SK-N-SH treated with all-trans-retinoic acid at 6 μM for 48 hours (cell line): Measurements from ENCODE around the gene OGN.

ENCODE experiments used
- ATAC-seq: fragments of 200-7000 bp; cut with Tn5 transposase; 3 replicates; pipeline ENCODE4 v1.9.1; 2020; ENCODE audit warnings: mild to moderate bottlenecking, moderate library complexity
- ARNTL ChIP-seq: fragments of 450-650 bp; formaldehyde crosslinking; IDR thresholded peaks from 2 replicates; pipeline ENCODE4 v1.5.0; 2020; ENCODE audit warnings: low read depth, mild to moderate bottlenecking, moderate library complexity, borderline replicate concordance
- BACH2 ChIP-seq: fragments of 250-450 bp; sonication (Bioruptor Pico); IDR thresholded peaks from 2 replicates; pipeline ENCODE4 v1.9.0; 2021; ENCODE audit warnings: mild to moderate bottlenecking, borderline replicate concordance
- CSDC2 ChIP-seq: fragments of 250-450 bp; sonication (Bioruptor Pico); IDR thresholded peaks from 2 replicates; pipeline ENCODE4 v1.5.0; 2020; ENCODE audit warnings: mild to moderate bottlenecking, moderate library complexity
- ESRRG ChIP-seq: fragments of 250-450 bp; sonication (Bioruptor Pico); IDR thresholded peaks from 2 replicates; pipeline ENCODE4 v1.6.1; 2021; ENCODE audit warnings: mild to moderate bottlenecking
- GLIS3 ChIP-seq: fragments of 250-450 bp; sonication (Bioruptor Pico); IDR thresholded peaks from 2 replicates; pipeline ENCODE4 v1.5.0; 2020; ENCODE audit warnings: mild to moderate bottlenecking, moderate library complexity
- ISL1 ChIP-seq: fragments of 250-450 bp; sonication (Bioruptor Pico); IDR thresholded peaks from 2 replicates; pipeline ENCODE4 v2.1.2; 2022; ENCODE audit warnings: mild to moderate bottlenecking, moderate library complexity
- OSR1 ChIP-seq: fragments of 250-450 bp; sonication (Bioruptor Pico); IDR thresholded peaks from 2 replicates; pipeline ENCODE4 v1.8.0; 2022; ENCODE audit warnings: moderate library complexity, mild to moderate bottlenecking, inconsistent platforms
- PPARA ChIP-seq: fragments of 250-450 bp; sonication (Bioruptor Pico); IDR thresholded peaks from 2 replicates; pipeline ENCODE4 v1.5.0; 2020; ENCODE audit warnings: mild to moderate bottlenecking, borderline replicate concordance
- RARB ChIP-seq: fragments of 250-450 bp; sonication (Bioruptor Pico); IDR thresholded peaks from 2 replicates; pipeline ENCODE4 v1.8.0; 2021; ENCODE audit warnings: mild to moderate bottlenecking, moderate library complexity
- SNAI2 ChIP-seq: fragments of 250-450 bp; sonication (Bioruptor Pico); IDR thresholded peaks from 2 replicates; pipeline ENCODE4 v1.5.0; 2020; ENCODE audit warnings: mild to moderate bottlenecking, moderate library complexity
- TCF4 ChIP-seq: fragments of 250-450 bp; sonication (Bioruptor Pico); IDR thresholded peaks from 2 replicates; pipeline ENCODE4 v1.8.0; 2021; ENCODE audit warnings: mild to moderate bottlenecking, moderate library complexity, borderline replicate concordance
- TOX ChIP-seq: fragments of 250-450 bp; sonication (Bioruptor Pico); IDR thresholded peaks from 2 replicates; pipeline ENCODE4 v1.8.0; 2021; ENCODE audit warnings: mild to moderate bottlenecking, moderate library complexity, borderline replicate concordance
- ZC3H10 ChIP-seq: fragments of 250-450 bp; sonication (Bioruptor Pico); IDR thresholded peaks from 2 replicates; pipeline ENCODE4 v1.5.1; 2021; ENCODE audit warnings: mild to moderate bottlenecking, moderate library complexity
- ZFP30 ChIP-seq: fragments of 450-650 bp; formaldehyde crosslinking; IDR thresholded peaks from 2 replicates; pipeline ENCODE4 v1.5.0; 2022; ENCODE audit warnings: mild to moderate bottlenecking, moderate library complexity
- ZNF565 ChIP-seq: fragments of 450-650 bp; formaldehyde crosslinking; conservative IDR thresholded peaks from 2 replicates; pipeline ENCODE4 v1.5.0; 2020; ENCODE audit warnings: low read depth, mild to moderate bottlenecking, moderate library complexity
- ZNF70 ChIP-seq: fragments of 450-650 bp; formaldehyde crosslinking; IDR thresholded peaks from 2 replicates; pipeline ENCODE4 v1.5.0; 2020; ENCODE audit warnings: mild to moderate bottlenecking, moderate library complexity
- ZNF8 ChIP-seq: fragments of 450-650 bp; formaldehyde crosslinking; IDR thresholded peaks from 2 replicates; pipeline ENCODE4 v1.5.0; 2020; ENCODE audit warnings: mild to moderate bottlenecking, moderate library complexity
- TF ChIP-seq, protein P1 (sequence below): fragments of 250-450 bp; sonication (Bioruptor Pico); IDR thresholded peaks from 2 replicates; pipeline ENCODE4 v1.5.0; 2020; ENCODE audit warnings: mild to moderate bottlenecking, moderate library complexity
- TF ChIP-seq, protein P2 (sequence below): fragments of 250-450 bp; sonication (Bioruptor Pico); IDR thresholded peaks from 2 replicates; pipeline ENCODE4 v1.8.0; 2020; ENCODE audit warnings: mild to moderate bottlenecking, moderate library complexity, borderline replicate concordance
- TF ChIP-seq, protein P3 (sequence below): fragments of 250-450 bp; sonication (Bioruptor Pico); IDR thresholded peaks from 2 replicates; pipeline ENCODE4 v1.5.1; 2021; ENCODE audit warnings: mild to moderate bottlenecking, moderate library complexity
- TF ChIP-seq, protein P4 (sequence below): fragments of 250-450 bp; sonication (Bioruptor Pico); IDR thresholded peaks from 2 replicates; pipeline ENCODE4 v1.5.1; 2020; ENCODE audit warnings: low read depth, mild to moderate bottlenecking, moderate library complexity
- TF ChIP-seq, protein P5 (sequence below): fragments of 250-450 bp; sonication (Bioruptor Pico); IDR thresholded peaks from 2 replicates; pipeline ENCODE4 v1.8.0; 2021; ENCODE audit warnings: low read depth, mild to moderate bottlenecking, moderate library complexity, borderline replicate concordance

OGN gene

DNA sequence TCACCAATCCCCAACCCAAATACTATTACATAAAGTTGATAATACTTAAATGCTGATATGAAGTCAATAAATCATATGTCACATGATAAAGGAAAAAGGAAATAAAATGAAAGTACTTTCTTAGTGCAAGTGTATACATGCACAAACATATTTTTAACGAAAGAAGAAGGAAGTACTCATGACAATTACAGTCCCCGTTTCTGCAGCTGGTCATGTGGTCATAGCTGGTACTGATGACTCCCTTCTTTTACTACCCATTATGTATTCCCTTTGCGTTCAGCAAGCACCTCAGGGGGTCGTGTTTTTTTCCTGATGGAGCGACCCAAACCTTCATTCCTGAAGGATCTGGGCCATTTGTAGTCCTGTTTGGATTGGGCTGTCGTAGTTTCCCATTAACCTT is 51.3 kb downstream of the OGN start:
- ATAC-seq = no peak

DNA sequence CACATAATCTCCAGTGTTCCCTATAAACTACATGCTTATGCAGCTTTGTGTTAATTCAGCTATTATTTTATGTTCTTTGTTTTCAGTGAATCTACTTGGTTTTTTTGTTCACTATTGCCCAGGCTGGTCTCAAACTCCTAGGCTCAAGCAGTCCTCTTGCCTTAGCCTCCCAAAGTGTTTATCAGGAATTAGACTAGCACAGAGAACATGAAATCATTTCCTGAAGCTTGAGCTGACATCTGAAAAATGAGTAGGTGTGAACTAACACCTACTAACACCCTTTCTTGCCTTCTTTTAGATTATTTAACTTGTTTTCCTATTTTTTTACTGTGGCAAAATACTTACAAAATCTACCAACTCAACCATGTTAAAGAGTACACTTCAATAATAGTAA is 53.6 kb downstream of the OGN start:
- ATAC-seq = no peak

More for the DNA sequence above, 51.3 kb downstream of the OGN start:
- TF ChIP-seq, protein P1, sequence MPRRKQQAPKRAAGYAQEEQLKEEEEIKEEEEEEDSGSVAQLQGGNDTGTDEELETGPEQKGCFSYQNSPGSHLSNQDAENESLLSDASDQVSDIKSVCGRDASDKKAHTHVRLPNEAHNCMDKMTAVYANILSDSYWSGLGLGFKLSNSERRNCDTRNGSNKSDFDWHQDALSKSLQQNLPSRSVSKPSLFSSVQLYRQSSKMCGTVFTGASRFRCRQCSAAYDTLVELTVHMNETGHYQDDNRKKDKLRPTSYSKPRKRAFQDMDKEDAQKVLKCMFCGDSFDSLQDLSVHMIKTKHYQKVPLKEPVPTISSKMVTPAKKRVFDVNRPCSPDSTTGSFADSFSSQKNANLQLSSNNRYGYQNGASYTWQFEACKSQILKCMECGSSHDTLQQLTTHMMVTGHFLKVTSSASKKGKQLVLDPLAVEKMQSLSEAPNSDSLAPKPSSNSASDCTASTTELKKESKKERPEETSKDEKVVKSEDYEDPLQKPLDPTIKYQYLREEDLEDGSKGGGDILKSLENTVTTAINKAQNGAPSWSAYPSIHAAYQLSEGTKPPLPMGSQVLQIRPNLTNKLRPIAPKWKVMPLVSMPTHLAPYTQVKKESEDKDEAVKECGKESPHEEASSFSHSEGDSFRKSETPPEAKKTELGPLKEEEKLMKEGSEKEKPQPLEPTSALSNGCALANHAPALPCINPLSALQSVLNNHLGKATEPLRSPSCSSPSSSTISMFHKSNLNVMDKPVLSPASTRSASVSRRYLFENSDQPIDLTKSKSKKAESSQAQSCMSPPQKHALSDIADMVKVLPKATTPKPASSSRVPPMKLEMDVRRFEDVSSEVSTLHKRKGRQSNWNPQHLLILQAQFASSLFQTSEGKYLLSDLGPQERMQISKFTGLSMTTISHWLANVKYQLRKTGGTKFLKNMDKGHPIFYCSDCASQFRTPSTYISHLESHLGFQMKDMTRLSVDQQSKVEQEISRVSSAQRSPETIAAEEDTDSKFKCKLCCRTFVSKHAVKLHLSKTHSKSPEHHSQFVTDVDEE (CRISPR knock-in tag) = no peak
- no peak for TF ChIP-seq OSR1 (CRISPR knock-in tag)
- TF ChIP-seq ZNF8 (CRISPR knock-in tag) = no peak
- TF ChIP-seq ARNTL (CRISPR knock-in tag) = no peak
- TF ChIP-seq ZNF70 = no peak
- TF ChIP-seq ZFP30 (CRISPR knock-in tag) = no peak
- no peak for TF ChIP-seq SNAI2 (CRISPR knock-in tag)
- TF ChIP-seq, protein P2, sequence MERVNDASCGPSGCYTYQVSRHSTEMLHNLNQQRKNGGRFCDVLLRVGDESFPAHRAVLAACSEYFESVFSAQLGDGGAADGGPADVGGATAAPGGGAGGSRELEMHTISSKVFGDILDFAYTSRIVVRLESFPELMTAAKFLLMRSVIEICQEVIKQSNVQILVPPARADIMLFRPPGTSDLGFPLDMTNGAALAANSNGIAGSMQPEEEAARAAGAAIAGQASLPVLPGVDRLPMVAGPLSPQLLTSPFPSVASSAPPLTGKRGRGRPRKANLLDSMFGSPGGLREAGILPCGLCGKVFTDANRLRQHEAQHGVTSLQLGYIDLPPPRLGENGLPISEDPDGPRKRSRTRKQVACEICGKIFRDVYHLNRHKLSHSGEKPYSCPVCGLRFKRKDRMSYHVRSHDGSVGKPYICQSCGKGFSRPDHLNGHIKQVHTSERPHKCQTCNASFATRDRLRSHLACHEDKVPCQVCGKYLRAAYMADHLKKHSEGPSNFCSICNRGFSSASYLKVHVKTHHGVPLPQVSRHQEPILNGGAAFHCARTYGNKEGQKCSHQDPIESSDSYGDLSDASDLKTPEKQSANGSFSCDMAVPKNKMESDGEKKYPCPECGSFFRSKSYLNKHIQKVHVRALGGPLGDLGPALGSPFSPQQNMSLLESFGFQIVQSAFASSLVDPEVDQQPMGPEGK = no peak
- no peak for TF ChIP-seq ESRRG (CRISPR knock-in tag)
- TF ChIP-seq, protein P3, sequence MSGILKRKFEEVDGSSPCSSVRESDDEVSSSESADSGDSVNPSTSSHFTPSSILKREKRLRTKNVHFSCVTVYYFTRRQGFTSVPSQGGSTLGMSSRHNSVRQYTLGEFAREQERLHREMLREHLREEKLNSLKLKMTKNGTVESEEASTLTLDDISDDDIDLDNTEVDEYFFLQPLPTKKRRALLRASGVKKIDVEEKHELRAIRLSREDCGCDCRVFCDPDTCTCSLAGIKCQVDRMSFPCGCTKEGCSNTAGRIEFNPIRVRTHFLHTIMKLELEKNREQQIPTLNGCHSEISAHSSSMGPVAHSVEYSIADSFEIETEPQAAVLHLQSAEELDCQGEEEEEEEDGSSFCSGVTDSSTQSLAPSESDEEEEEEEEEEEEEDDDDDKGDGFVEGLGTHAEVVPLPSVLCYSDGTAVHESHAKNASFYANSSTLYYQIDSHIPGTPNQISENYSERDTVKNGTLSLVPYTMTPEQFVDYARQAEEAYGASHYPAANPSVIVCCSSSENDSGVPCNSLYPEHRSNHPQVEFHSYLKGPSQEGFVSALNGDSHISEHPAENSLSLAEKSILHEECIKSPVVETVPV (CRISPR knock-in tag) = no peak
- no peak for TF ChIP-seq RARB
- TF ChIP-seq ZC3H10 (CRISPR knock-in tag) = no peak
- no peak for TF ChIP-seq TCF4
- no peak for TF ChIP-seq CSDC2
- TF ChIP-seq TOX (CRISPR knock-in tag) = no peak
- TF ChIP-seq, protein P4, sequence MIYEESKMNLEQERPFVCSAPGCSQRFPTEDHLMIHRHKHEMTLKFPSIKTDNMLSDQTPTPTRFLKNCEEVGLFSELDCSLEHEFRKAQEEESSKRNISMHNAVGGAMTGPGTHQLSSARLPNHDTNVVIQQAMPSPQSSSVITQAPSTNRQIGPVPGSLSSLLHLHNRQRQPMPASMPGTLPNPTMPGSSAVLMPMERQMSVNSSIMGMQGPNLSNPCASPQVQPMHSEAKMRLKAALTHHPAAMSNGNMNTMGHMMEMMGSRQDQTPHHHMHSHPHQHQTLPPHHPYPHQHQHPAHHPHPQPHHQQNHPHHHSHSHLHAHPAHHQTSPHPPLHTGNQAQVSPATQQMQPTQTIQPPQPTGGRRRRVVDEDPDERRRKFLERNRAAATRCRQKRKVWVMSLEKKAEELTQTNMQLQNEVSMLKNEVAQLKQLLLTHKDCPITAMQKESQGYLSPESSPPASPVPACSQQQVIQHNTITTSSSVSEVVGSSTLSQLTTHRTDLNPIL (CRISPR knock-in tag) = no peak
- no peak for TF ChIP-seq ZNF565
- no peak for TF ChIP-seq PPARA (CRISPR knock-in tag)

More for the DNA sequence above, 53.6 kb downstream of the OGN start:
- no peak for TF ChIP-seq ZNF565
- TF ChIP-seq ARNTL (CRISPR knock-in tag) = no peak
- TF ChIP-seq PPARA (CRISPR knock-in tag) = no peak
- no peak for TF ChIP-seq BACH2 (CRISPR knock-in tag)
- TF ChIP-seq ISL1 (CRISPR knock-in tag) = no peak
- TF ChIP-seq, protein P4 (CRISPR knock-in tag) = no peak
- TF ChIP-seq GLIS3 (CRISPR knock-in tag) = no peak
- TF ChIP-seq, protein P5, sequence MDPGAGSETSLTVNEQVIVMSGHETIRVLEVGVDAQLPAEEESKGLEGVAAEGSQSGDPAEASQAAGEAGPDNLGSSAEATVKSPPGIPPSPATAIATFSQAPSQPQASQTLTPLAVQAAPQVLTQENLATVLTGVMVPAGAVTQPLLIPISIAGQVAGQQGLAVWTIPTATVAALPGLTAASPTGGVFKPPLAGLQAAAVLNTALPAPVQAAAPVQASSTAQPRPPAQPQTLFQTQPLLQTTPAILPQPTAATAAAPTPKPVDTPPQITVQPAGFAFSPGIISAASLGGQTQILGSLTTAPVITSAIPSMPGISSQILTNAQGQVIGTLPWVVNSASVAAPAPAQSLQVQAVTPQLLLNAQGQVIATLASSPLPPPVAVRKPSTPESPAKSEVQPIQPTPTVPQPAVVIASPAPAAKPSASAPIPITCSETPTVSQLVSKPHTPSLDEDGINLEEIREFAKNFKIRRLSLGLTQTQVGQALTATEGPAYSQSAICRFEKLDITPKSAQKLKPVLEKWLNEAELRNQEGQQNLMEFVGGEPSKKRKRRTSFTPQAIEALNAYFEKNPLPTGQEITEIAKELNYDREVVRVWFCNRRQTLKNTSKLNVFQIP (CRISPR knock-in tag) = no peak
